ENCODE measurements around the gene RPTOR. TPM values are rescaled to one million over a fixed set of nuclear protein-coding genes. Genes with fewer than 3 reads are reported as not detected.

Gene RPTOR
- polyA plus RNA-seq, 1 donor (not counting 4 experiments of a cell fraction or from before 2014, with no cell fraction given): 4.0 TPM

- dilution Hi-C loops (cut with MboI; ENCODE audit: extremely low pct_ligation_motif_present, low sequenced_read_pairs): no loop called here
- Histone ChIP-seq H2AFZ (ENCODE audit: control insufficient read depth, low read length) (no peak overlapping the region), H4K20me1 (ENCODE audit: control insufficient read depth, extremely low read depth, insufficient read depth, low read length) (peaks cover 12% of the 10 kb centered on the region), H3K36me3 (ENCODE audit: control insufficient read depth in 2 of 2, extremely low read depth in 1 of 2, insufficient read depth in 2 of 2, low read length in 2 of 2) (no peaks in the 10 kb centered on the region), H3K4me1 (ENCODE audit: control insufficient read depth, extremely low read depth, insufficient read depth, low read length) (peaks cover 18% of the 10 kb centered on the region), H3K9ac (ENCODE audit: control insufficient read depth, extremely low read depth, insufficient read depth, low read length) (no peak overlapping the region), H3K79me2 (ENCODE audit: control insufficient read depth, insufficient read depth, low read length) (peaks cover 75% of the 10 kb centered on the region), H3K4me3 (ENCODE audit: control insufficient read depth in 2 of 3, extremely low read depth in 1 of 3, insufficient read depth in 2 of 3, low read depth in 1 of 3, low read length in 3 of 3) (no peak overlapping the region), H3K27me3 (ENCODE audit: control insufficient read depth, extremely low read depth, insufficient read depth, low read length) (no peaks in the 10 kb centered on the region), H3K9me1 (ENCODE audit: control insufficient read depth, extremely low read depth, insufficient read depth, low read length) (peaks cover 2% of the 10 kb centered on the region), H3K4me2 (ENCODE audit: control insufficient read depth, extremely low read depth, insufficient read depth, low read depth, low read length) (no peak overlapping the region), H3K27ac (ENCODE audit: control insufficient read depth, insufficient read depth, low read length) (no peak overlapping the region), H3K9me3 (ENCODE audit: control insufficient read depth, low read depth, low read length) (no peaks in the 10 kb centered on the region)
- FAIRE-seq (no peak), DNase-seq (ENCODE audit: low read depth, low spot score) (no peak)
- no peak for TF ChIP-seq CTCF (optimal IDR thresholded peaks at IDR 0.05 in 1 of 3, IDR thresholded peaks at IDR 0.05 in 1 of 3, conservative IDR thresholded peaks at IDR 0.05 in 1 of 3; ENCODE audit: extremely low read depth in 1 of 3, insufficient read depth in 2 of 3, low read length in 3 of 3)
- no peak for TF ChIP-seq EZH2 (IDR thresholded peaks at IDR 0.05; ENCODE audit: low read length)
Measured at GRCh38 chr17:80594431-80595269, 50.0 kb downstream of the RPTOR start.

DNA sequence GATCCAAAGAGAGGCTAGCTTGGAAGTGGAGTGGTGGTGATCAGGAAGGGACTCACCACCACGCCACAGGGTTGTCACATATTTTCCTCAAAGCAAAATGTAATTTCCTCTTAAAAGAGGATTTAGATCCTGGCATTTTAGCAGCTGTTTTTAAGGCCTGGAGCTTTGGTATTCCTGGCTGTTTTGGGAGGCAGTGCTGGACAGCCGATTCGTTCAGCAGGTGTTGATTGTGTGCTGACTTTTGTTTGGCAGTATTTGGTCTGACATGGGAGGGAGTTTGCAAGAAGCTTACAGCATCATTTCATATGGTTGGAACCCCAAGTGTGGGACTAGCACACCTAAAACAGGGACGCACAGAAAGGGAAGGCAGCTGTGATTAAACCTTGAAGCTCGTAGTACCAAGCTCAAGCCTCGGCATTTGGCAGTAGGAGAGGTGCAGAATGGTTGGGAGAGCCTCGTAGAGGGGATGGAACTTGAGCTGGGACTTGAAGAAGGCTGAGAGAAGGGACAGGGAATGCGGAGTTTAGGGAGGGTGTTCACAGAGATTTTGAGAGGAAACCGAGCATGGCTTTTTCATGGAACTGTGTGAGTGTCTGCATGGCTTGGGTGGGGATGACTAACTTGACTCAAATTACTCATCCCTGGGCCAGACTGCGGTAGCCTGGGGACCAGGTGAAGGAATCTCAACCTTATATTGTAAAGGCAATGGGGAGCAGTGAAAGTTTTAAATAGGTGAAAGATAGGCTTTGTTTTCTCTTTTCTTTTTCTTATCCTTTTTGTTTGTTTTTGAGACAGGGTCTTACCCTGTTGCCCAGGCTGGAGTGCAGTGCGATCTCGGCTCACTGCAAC, 52.3 kb downstream of the RPTOR start:
- H3K36me3 ChIP-seq (ENCODE audit: control insufficient read depth in 2 of 2, extremely low read depth in 1 of 2, insufficient read depth in 2 of 2, low read length in 2 of 2): no peaks in the 10 kb centered on the region
- H2AFZ ChIP-seq (ENCODE audit: control insufficient read depth, low read length): no peak overlapping the region
- H4K20me1 ChIP-seq (ENCODE audit: control insufficient read depth, extremely low read depth, insufficient read depth, low read length): peaks cover 4% of the 10 kb centered on the region
- peaks cover 26% of the 10 kb centered on the region for H3K4me1 ChIP-seq (ENCODE audit: control insufficient read depth, extremely low read depth, insufficient read depth, low read length)
- TF ChIP-seq EZH2 (IDR thresholded peaks at IDR 0.05; ENCODE audit: low read length) (no peak), CTCF (optimal IDR thresholded peaks at IDR 0.05 in 1 of 3, IDR thresholded peaks at IDR 0.05 in 1 of 3, conservative IDR thresholded peaks at IDR 0.05 in 1 of 3; ENCODE audit: extremely low read depth in 1 of 3, insufficient read depth in 2 of 3, low read length in 3 of 3) (no peak)
- no peak overlapping the region for H3K27ac ChIP-seq (ENCODE audit: control insufficient read depth, insufficient read depth, low read length)
- FAIRE-seq (peak; percentile 92), DNase-seq (ENCODE audit: low read depth, low spot score) (no peak)
- no peak overlapping the region for H3K9ac ChIP-seq (ENCODE audit: control insufficient read depth, extremely low read depth, insufficient read depth, low read length)
- peak overlapping the region; percentile 5 for H3K4me2 ChIP-seq (ENCODE audit: control insufficient read depth, extremely low read depth, insufficient read depth, low read depth, low read length)
- no peaks in the 10 kb centered on the region for H3K27me3 ChIP-seq (ENCODE audit: control insufficient read depth, extremely low read depth, insufficient read depth, low read length)
- no peaks in the 10 kb centered on the region for H3K9me1 ChIP-seq (ENCODE audit: control insufficient read depth, extremely low read depth, insufficient read depth, low read length)
- no peak overlapping the region for H3K4me3 ChIP-seq (ENCODE audit: control insufficient read depth in 2 of 3, extremely low read depth in 1 of 3, insufficient read depth in 2 of 3, low read depth in 1 of 3, low read length in 3 of 3)
- dilution Hi-C loops (cut with MboI; ENCODE audit: extremely low pct_ligation_motif_present, low sequenced_read_pairs): no loop called here
- H3K79me2 ChIP-seq (ENCODE audit: control insufficient read depth, insufficient read depth, low read length): peaks cover 76% of the 10 kb centered on the region
- no peaks in the 10 kb centered on the region for H3K9me3 ChIP-seq (ENCODE audit: control insufficient read depth, low read depth, low read length)

All from keratinocyte (primary cell).